ENCODE measurements around the gene MTMR4.

GRCh38 chr17:58503866-58504265, 10.6 kb downstream of the MTMR4 start:
- TF ChIP-seq CTCF (IDR thresholded peaks at IDR 0.05; ENCODE audit: low read depth, low read length, poor library complexity, severe bottlenecking): no peak
- no peak for TF ChIP-seq EZH2phosphoT487 (IDR thresholded peaks at IDR 0.05; ENCODE audit: borderline replicate concordance, low read length)

Measured in DOHH2 (cell line).